ENCODE measurements around the gene GPR152.

Gene GPR152, protein sequence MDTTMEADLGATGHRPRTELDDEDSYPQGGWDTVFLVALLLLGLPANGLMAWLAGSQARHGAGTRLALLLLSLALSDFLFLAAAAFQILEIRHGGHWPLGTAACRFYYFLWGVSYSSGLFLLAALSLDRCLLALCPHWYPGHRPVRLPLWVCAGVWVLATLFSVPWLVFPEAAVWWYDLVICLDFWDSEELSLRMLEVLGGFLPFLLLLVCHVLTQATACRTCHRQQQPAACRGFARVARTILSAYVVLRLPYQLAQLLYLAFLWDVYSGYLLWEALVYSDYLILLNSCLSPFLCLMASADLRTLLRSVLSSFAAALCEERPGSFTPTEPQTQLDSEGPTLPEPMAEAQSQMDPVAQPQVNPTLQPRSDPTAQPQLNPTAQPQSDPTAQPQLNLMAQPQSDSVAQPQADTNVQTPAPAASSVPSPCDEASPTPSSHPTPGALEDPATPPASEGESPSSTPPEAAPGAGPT

DNA sequence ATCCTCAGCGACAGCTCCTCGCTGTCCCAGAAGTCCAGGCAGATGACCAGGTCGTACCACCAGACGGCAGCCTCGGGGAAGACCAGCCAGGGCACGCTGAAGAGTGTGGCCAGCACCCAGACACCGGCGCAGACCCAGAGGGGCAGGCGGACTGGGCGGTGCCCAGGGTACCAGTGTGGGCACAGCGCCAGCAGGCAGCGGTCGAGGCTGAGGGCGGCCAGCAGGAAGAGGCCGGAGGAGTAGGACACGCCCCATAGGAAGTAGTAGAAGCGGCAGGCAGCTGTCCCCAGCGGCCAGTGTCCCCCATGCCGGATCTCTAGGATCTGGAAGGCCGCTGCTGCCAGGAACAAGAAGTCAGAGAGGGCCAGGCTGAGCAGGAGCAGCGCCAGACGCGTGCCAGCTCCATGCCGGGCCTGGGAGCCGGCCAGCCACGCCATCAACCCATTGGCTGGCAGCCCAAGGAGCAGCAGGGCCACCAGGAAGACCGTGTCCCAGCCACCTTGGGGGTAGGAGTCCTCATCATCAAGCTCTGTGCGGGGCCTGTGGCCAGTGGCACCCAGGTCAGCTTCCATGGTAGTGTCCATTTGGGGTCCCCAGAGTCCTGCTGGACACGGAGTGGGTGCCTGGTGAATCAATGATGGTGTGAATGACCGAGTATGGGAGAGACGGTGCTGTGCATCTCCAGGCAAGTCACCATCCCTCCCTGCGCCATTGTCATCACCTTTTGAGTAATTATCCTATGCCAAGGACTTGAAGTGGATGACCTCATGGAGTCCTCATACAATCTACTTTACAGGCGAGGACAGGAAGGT lies at the start of gene GPR152:
Gene GPR152 (minus strand): TSS at position 589 of the 812 bp plus-strand sequence. CDS start 5 bp downstream, at position 584.
- no peak for DNase-seq

DNA sequence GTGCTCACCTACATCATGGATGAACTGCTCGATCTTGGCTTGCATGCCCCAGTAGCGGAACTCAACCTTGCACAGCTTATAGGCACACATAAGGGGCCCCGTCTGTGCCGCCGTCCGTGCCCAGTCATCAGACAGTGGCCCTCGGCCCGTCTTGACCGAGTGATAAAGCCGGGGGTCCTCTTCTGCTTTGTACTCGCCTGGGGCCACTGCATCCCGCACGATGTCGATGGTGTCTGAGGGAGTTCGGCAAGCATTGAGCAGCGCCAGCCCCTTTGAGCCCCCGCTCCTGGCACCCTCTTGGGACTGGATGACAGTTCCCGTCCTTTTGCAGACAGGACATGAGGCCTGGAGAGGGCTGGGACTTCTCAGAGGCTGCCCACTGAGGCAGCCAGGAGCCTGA lies 49.3 kb upstream of the GPR152 start:
- DNase-seq: no peak

DNA sequence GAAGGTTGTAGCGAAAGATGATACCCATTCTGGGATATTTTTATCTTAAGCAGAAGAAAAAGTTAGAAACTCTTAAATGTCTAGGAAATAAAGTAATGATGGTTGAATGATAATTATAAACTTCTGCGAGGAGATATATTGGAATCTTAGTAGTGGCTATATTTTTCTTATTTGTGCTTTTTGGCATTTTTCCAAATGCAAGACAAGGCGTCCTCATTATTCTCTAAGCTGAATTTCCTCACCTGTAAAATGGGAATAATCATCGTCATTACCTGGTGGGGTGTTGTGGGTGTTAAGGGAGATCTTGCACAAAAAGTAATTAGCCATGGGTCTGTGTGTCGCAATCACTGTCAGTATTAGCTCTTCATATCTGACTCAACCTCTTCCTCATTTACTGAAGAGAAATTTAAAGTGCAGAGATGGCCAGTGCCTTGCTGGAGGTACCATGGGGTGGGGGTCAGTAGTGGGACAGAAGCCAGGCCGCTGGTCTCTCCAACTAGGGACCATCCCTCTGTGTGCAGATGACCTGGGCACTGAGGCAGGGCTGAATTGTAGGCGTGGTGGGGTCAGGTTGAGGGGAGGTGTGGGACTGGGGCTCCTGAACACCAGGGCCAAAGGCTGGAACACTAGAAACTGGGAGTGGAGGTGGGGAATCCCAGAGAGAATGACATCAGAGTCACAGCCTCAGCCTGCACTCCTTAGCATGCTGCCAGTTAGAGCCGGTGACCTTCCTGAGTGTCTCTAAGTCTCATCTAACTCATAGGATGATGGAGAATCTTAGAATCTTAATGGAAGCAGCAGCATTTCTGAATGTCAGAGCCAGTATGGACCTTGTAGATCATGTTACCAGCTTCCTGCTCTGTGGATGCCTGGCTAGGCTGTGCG lies 48.5 kb upstream of the GPR152 start:
- no peak for DNase-seq

DNA sequence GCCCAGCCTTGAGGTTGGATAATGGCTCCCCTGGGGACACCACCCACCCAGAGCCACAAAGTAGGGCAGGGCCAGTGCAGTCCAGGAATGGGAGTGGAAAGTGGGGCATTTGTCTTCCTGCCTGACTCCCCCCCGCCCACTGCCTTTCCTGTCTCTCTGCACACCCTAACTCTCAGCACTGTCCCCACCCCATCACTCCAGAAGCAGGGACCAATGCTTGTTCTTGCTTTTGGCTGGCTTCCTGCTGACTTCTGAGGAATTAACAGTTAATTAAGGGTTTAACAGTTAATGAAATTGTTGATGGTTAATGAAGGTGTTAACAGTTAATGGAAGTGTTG lies 47.9 kb upstream of the GPR152 start:
- DNase-seq: no peak

DNA sequence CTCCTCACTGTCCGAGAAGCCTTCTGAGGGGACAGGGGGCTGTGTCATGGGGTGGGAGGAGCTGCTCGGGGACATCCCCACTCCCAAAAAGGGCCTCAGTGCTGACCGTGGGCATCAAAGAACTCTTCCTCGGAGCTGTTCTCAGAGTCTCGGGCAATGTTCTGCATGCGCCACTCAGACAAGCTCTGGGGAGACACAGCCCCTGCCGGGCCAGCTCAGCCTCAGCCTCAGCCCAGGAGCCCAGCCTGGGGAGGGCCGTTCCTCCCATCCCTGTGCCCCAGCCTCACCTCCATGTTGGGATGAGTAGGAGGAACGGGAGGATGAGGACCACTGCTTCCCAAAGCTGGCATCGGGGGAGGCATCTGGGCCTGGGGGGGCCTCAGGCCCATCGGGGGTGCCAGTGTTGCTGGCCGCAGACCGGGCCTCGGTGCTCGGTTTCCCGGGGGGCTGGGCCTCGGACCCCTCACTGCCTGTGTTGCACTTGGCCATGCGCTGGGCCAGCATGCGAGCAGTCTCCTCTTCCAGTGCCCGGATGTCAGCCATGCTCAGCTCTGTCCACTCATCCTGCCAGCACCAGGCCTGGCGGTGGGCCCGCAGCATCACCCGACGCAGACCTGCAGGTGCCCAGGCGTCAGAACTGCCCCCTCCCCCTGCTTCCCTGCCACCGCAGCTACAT lies 47.4 kb upstream of the GPR152 start:
- DNase-seq: no peak

DNA sequence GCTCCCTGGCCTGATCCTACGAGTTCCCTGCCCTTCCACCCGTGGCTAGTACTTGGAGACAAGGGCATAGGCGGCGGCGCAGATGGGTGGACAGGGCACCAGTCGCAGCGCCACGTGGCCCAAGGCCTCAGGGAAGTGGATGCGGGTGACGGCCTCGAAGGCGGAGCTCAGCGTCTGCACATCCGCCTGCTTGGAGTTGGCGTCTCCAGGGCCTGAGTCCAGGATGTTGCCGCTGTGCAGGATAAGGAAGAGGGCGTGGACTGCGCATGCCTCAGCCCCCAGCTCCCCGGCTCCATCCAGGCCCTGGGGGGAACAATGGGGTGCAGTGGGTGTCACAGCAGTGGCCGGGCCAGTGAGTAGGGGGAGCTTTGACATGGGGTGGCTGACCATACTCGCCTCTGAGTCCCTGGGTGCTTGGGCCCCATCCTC lies 46.0 kb upstream of the GPR152 start:
- DNase-seq: no peak

DNA sequence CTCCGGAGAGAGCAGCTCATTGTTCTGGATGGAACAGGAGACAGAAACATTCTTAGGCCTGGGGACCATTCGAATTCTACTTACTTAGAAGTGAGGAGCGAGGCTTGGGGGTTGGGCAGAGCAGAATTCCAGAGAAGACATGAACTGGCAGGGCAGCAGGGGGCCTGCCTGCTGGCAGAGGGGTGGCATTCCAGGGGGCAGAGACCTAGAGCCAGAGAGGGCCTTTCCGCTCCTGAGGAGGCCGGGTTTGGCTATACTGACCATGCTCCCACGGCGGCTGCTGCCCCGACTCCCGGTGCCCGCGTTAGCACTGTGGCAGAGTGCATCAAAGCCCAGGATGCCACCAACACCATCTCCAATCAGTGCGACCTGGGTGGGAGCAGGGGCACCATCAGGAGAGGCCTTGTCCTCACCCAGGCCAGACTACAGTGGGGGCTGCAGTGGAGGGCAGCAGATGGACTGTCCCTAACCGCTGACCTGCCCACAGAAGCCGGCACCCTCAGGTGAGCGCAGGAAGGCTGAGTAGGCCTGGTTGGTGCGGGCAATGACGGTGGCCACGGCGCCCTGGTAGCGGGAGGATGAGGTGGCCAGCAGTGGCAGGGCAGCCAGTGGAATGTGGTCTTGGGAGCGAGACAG lies 45.2 kb upstream of the GPR152 start:
- DNase-seq: no peak

DNA sequence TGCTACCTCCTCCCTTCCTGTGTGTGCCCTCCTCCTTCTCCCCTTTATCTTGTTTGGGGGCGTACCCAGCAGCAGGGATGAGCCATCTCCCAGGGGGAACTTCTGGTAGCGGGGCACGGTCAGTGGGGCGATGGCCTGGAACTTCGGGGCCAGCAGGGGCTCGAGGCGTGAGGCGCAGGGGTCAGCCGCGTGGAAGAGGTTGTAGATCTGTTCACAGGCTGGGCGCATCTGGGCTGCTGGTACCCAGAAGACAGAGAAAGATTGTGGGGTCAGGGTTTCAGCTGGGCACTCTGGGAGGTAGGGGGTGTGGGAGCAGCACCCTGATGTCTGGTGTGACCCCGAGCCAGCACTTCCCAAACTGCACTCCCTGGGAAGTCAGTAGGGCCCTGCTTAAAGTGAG lies 43.6 kb upstream of the GPR152 start:
- no peak for DNase-seq

DNA sequence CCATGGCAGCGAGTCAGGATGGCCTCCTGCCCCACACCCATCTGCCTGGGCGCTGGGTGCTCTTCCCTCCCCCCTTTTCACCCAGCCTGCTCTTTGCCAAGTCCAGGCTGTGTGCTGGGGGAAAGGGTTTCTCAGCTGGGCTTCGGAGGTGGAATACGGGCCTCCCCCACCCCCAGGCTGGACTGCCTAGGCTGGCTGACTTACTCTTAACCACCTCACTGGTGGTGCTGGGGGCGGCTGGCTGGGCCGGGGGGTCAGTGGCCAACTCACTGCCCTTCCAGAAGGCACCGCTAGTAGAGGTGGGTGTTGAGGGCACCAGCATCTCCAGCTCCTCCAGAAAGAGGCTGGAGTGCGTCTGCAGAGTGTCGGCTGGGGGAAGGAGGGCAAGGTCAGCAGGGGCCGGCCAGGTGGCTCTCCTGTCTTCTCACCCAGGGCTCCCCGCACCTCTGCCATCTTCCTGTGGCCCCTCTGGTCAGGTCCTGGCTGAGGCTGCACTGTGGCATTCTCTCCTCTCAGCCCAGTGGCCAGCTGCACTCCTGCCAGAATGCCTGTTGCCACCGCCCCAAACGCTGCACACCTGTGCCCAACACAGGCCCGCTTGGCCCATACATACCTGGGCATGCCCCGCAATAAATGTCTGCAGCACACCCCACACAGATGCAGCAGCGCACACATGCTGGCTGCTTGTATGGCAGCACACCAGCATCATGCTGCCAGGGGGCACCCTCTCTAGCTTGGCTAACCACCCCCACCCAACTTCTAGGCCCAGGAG lies 42.9 kb upstream of the GPR152 start:
- no peak for DNase-seq

DNA sequence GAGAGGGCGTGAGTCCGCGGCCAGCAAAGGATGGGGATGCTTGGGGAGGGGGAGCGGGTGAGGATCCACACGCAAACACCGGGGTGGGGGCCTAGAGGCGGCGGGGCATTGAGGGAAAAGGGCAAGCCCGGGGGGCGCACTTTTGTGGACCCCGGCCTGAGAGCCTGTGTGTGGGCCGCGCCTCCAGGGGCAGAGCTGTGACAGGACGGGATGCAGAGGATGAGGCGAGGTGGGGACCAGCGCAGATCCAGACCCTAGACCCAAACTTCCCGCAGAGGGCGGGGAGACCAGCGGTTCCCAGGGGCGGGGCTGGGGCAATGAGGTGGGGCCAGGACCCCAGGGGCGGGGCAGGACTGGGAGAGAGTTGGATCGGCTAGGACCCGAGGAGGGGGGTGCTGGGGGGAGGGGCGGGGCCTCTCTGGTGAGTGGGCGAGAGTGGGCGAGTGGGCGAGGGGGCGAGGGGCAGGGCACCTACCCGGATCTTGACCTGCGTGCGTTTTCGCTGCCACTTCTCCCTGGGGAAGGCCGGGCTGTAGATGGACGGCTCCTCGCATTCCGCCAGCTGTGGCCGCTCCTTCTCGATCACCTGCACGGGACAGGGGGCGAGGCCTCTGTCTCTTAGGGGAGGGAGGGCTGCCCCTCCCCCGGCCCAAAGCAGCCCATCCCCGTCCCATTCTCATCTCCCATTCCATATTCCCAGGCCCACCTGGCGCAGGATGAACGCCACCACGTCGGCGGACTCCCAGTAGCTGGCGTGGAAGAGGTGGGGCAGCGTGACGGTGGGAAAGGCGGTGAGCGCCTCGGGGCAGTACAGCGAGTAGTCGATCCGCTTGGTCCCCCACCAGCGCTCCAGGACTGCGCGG lies 42.1 kb upstream of the GPR152 start:
- DNase-seq: no peak

DNA sequence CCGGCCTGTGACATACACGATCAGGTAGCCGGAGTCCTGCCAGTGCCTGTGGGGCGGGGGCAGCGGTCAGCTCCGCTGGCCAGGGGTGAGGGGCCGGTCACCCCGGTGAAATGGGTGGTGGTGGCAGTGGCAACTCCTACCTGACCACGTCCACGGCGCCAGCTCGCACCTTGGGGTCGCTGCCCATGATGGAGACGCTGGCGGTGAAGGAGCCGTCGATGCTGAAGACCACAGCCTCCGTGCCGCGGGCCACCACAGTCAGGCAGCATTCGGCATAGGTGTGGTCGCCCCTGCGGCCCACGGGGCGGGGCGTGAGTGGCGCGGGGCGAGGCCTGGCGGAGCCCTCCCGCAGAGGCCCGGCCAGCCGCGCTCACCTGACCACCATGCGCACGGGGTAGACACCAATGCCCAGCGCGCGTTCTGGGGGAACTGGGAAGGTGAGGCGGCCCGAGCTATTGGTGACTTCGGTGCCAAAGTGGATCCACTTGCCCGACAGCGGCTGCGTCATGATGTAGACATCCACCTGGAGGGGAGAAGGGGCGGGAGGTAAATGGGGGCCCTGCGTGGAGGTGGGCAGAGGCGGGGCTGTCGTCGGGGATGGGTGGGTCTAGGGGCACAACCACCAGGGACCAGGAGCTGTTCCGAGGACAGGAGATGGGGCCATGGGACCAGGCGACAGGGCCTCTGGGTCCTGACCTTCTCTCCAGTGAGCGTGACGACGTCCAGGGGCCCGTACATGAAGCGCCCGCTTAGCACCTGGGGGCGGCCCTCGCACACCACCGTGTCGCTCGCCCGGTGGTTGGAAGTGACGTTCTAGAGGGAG lies 41.2 kb upstream of the GPR152 start:
- DNase-seq: no peak

DNA sequence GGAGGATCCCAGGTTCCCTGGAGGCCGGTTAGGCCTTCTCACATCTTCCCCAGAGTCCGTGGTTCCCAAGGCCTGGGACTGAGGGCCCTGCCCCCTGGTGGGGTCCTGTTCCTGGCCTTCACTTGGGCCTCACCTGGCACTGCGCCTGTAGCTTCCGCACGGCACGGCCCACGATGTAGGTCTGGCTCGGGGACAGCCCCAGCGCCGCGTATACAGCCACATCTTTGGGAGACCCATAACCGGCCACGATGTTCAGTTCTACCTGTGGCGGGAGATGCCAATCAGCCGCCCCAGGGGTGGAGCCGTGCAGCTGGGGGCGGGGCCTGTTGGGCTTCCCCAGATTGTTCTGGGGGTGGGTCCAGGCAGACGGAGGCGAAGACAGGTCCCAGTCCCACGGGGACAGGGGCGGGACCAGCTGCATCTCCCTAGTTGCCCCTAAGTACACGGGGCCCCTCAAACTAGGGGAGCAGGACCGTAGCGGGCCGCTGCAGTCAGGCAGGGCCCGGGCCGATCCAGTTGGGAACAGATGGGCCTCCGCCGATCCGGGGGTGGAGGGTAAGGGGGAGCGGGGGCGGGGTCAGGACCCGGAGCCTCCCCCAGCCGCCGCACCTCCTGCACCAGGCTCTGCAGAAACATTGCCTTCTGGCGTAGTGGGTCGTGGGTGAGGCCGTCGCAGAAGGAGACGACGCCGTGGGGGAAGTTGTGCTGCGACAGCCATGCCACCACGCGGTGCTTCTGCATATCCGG lies 40.4 kb upstream of the GPR152 start:
- DNase-seq: no peak

DNA sequence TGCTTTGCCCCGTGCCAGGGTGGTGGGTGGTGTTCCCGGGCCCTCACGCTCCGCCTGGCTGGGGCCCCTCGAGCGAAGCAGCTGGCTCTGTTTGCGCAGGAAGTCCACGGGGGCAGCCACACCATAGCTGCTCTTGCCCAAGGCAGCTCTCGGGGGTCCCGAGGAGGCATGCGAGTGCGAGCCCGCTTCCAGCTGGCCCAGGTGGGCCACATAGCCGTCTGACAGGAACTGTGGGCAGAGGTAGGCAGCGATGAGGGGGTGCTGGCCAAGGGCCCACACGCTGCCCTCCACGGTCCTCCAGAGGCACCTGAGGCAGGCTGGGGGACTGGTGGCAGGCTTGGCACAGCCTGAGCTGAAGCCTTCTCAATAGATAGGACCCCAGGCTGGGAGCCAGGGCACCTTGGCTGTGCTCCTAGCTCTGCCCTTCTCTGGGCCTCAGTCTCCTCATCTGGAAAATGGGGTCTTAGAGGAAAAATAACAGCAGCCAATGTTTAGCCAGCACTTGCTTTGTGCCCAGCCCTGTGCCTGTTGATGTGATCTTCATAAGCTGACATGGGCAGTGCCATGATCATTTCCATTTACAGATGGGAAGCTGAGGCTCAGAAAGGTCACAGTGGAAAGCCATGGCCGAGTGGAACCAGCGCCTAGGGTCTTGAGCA lies 39.7 kb upstream of the GPR152 start:
- no peak for DNase-seq

DNA sequence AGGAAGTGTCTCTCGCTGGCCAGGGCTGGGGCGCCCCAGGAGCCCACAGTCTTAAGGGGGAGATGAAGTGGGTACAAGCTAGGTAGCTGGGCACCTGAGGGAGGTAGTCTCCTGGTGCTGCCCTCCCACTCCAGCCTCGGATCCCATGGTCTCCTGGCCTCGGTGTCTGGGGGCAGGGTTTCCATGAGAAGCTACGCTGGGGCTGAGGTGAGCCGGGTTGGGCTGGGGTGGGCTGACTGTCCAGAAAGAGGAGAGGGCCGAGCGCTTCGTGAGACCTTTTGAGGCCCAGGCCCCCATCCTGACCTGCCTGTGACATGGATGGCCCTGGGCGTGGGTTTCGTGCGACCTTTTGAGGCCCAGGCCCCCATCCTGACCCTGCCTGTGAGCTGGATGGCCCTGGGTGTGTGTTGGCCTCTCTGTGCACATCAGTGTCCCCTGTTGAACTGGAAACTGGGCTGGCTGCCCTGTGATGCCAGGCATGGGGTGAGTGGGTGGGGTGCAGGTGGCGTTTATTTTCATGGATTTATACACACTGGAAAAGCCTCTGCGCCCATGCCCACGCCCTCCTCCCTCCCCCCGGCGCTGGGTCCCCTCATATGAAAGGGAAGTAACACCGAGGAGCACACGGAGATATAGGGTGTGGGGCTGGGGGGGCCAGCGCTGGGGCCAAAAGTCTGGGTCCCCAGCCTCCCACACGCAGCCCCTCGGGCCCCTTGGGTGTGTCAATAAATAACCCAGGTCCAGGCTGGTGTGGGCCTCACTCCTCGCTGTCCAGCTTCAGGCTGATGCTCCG lies 38.9 kb upstream of the GPR152 start:
- no peak for DNase-seq

DNA sequence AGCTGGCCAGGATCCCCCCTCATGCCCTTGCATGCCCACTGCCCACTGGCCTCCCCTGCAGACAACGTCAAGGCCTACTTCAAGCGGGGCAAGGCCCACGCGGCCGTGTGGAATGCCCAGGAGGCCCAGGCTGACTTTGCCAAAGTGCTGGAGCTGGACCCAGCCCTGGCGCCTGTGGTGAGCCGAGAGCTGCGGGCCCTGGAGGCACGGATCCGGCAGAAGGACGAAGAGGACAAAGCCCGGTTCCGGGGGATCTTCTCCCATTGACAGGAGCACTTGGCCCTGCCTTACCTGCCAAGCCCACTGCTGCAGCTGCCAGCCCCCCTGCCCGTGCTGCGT lies 38.2 kb upstream of the GPR152 start:
- no peak for DNase-seq

DNA sequence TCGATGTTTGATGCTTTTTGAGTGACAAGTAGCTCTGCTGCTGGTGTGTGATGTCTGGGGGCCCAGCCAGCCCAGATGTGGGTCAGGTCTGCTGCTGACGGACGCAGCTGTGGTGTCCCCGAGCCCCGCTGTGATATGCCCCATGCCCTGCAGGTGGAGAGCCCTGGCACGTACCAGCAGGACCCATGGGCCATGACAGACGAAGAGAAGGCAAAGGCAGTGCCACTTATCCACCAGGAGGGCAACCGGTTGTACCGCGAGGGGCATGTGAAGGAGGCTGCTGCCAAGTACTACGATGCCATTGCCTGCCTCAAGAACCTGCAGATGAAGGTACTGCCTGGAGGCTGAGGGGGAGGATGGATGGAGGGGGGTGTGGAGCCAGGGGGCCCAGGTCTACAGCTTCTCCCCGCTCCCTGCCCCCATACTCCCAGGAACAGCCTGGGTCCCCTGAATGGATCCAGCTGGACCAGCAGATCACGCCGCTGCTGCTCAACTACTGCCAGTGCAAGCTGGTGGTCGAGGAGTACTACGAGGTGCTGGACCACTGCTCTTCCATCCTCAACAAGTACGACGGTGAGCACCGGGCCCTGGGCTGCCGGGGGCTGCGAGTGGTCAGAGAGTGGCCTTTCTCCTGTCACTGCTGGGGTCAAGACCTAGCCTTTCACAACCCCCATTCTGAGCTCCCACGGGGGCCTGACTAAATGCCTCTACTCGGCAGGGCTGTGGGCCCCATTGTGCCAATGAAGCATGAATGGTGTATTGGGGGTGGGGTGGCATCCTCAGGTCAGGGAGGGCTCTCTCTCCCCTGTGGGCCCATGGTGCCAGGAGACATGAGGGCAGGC lies 37.6 kb upstream of the GPR152 start:
- DNase-seq: no peak
